ENCODE data around the gene ELMO1. TPM values are rescaled to one million over a fixed set of nuclear protein-coding genes. Genes with fewer than 3 reads are reported as not detected.

Gene ELMO1
- total RNA-seq, 1 donor from 2014 or later, result 151 TPM

DNA sequence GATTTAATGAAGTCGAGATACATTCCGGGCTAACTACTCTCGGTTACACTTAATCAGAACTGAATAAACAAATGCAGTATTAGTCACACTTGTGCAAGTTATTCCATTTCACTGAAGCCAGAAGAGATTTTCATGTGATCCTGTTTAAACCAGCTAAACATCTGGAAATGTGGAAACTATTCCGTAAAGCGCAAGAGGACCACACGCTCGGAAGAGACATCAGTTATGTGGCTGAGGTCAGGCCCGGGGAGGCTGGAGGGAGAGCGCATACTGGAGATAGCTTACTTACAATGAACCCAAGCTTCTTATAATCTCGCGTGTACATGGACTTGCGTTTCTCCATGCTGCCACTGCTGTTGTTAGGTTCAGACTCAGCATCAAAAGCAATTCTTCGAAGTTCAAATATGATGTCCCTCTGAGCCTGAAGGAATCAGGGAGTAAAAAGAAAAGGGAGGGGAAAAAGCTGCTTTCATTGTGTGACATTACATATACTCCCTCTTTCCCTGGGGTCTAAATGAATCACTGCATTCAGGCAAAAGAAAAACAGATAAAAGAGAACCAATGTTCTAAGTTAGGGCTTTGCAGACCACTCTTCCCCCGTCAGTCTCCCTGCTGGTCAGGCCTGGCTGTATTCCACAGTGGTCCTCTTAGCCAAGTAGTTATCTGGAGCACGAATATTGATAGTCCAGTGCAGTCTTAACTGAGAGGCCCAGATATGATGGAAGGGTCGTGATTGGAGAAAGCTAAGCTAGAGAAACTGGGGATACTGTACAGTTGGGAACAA lies 237.4 kb downstream of the ELMO1 start:
- Mint-ChIP-seq H3K9me3 (ENCODE audit: unreplicated experiment) (no peaks in the 10 kb centered on the region), H3K27ac (ENCODE audit: unreplicated experiment) (no peak overlapping the region), H3K4me3 (ENCODE audit: unreplicated experiment) (peak overlapping the region; percentile 18), H3K36me3 (ENCODE audit: low read depth, unreplicated experiment) (peaks cover 66% of the 10 kb centered on the region), H3K27me3 (ENCODE audit: unreplicated experiment) (peaks cover 2% of the 10 kb centered on the region), H3K4me1 (ENCODE audit: unreplicated experiment) (peaks cover 3% of the 10 kb centered on the region)
- DNase-seq (ENCODE audit: low spot score), result no peak
- TF ChIP-seq, protein P1, sequence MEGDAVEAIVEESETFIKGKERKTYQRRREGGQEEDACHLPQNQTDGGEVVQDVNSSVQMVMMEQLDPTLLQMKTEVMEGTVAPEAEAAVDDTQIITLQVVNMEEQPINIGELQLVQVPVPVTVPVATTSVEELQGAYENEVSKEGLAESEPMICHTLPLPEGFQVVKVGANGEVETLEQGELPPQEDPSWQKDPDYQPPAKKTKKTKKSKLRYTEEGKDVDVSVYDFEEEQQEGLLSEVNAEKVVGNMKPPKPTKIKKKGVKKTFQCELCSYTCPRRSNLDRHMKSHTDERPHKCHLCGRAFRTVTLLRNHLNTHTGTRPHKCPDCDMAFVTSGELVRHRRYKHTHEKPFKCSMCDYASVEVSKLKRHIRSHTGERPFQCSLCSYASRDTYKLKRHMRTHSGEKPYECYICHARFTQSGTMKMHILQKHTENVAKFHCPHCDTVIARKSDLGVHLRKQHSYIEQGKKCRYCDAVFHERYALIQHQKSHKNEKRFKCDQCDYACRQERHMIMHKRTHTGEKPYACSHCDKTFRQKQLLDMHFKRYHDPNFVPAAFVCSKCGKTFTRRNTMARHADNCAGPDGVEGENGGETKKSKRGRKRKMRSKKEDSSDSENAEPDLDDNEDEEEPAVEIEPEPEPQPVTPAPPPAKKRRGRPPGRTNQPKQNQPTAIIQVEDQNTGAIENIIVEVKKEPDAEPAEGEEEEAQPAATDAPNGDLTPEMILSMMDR (IDR thresholded peaks at IDR 0.05; ENCODE audit: unreplicated experiment), result no peak

DNA sequence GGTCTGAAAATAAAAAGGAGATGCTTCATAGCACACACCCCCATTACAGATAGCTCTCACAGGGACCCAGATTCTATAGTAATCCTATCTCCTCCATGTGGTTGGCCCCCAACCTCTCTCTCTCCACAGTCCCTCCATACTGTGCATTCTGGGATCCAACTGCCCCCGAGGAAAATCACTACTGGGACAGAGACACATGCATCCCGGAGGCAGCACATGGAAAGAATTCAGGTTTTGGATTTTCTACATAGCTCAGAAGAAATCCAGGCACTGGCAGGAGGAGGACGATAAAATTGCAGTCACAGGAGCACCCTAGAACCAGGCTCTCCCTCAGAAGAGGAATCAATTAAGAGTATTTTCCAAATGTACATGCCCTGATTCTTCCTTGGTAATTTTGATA lies 239.5 kb downstream of the ELMO1 start:
- no peak overlapping the region for H3K27ac Mint-ChIP-seq (ENCODE audit: unreplicated experiment)
- peaks cover 63% of the 10 kb centered on the region for H3K36me3 Mint-ChIP-seq (ENCODE audit: low read depth, unreplicated experiment)
- no peak for DNase-seq (ENCODE audit: low spot score)
- H3K9me3 Mint-ChIP-seq (ENCODE audit: unreplicated experiment), result no peaks in the 10 kb centered on the region
- TF ChIP-seq, protein P1 (IDR thresholded peaks at IDR 0.05; ENCODE audit: unreplicated experiment), result no peak
- H3K4me3 Mint-ChIP-seq (ENCODE audit: unreplicated experiment), result no peak overlapping the region
- no peaks in the 10 kb centered on the region for H3K27me3 Mint-ChIP-seq (ENCODE audit: unreplicated experiment)
- H3K4me1 Mint-ChIP-seq (ENCODE audit: unreplicated experiment), result no peaks in the 10 kb centered on the region

DNA sequence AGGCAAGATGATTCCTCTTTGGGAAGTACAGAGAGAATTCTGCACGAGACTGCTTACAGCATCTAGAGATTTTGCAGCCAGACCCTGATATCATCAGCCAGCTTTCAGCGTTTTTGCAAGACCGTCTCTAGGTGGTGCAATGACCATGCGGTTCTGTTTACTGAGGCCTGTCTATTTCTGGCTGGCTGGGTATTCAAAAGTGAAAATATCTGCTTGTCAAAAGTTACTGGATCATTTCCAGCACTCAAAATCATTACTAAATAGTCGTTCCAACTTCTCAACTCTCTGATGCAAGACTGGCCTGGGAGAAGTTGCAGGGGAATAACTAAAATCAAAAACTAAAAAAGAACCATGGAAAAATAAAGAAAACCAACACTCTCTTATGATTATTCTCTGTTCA lies 240.1 kb downstream of the ELMO1 start:
- TF ChIP-seq, protein P1 (IDR thresholded peaks at IDR 0.05; ENCODE audit: unreplicated experiment), result no peak
- no peaks in the 10 kb centered on the region for H3K9me3 Mint-ChIP-seq (ENCODE audit: unreplicated experiment)
- DNase-seq (ENCODE audit: low spot score), result no peak
- no peaks in the 10 kb centered on the region for H3K27me3 Mint-ChIP-seq (ENCODE audit: unreplicated experiment)
- peaks cover 69% of the 10 kb centered on the region for H3K36me3 Mint-ChIP-seq (ENCODE audit: low read depth, unreplicated experiment)
- no peak overlapping the region for H3K27ac Mint-ChIP-seq (ENCODE audit: unreplicated experiment)
- no peaks in the 10 kb centered on the region for H3K4me1 Mint-ChIP-seq (ENCODE audit: unreplicated experiment)
- H3K4me3 Mint-ChIP-seq (ENCODE audit: unreplicated experiment), result no peak overlapping the region

DNA sequence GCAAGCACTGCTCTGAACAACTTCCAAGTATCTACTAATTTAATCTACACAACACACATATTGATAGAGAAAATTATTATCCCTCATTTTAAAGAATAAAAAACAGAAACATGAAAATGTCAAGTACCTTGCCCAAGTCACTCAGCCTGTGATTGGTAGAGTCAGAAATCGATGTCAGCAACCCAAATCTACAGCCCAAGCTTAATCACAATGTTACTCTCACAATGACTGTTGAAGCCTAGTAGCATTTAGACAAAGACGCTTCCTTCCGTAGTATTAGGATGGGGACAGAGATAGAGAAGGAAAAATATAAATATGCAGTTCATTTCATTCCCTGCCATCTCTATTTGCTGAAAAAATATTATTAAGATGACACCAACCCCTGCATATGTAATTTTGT lies 242.5 kb downstream of the ELMO1 start:
- no peak for DNase-seq (ENCODE audit: low spot score)
- Mint-ChIP-seq H3K36me3 (ENCODE audit: low read depth, unreplicated experiment) (peaks cover 58% of the 10 kb centered on the region), H3K27me3 (ENCODE audit: unreplicated experiment) (peaks cover 3% of the 10 kb centered on the region), H3K4me3 (ENCODE audit: unreplicated experiment) (no peak overlapping the region), H3K4me1 (ENCODE audit: unreplicated experiment) (no peaks in the 10 kb centered on the region), H3K27ac (ENCODE audit: unreplicated experiment) (no peak overlapping the region), H3K9me3 (ENCODE audit: unreplicated experiment) (no peaks in the 10 kb centered on the region)
- TF ChIP-seq, protein P1 (IDR thresholded peaks at IDR 0.05; ENCODE audit: unreplicated experiment), result no peak

DNA sequence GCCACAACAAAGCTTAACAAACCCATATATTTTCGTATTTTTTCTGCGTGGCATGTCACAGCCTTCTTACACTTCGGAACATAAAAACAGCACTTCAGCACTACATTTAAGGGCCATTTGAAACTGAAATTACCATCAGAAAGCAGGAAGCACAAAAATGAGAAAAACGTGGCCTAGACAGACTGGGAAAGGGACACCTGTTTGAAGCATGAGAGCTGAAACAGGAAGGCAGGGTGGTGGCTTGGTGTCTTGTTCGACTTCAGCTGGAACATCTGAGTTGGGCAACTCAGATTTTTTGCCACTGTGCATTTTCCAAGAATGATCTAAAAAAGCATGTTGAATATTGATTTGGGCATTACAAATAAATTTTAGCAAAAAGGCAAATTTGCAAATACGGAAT lies 243.2 kb downstream of the ELMO1 start:
- H3K27me3 Mint-ChIP-seq (ENCODE audit: unreplicated experiment), result peaks cover 3% of the 10 kb centered on the region
- no peak overlapping the region for H3K4me3 Mint-ChIP-seq (ENCODE audit: unreplicated experiment)
- TF ChIP-seq, protein P1 (IDR thresholded peaks at IDR 0.05; ENCODE audit: unreplicated experiment), result no peak
- no peaks in the 10 kb centered on the region for H3K9me3 Mint-ChIP-seq (ENCODE audit: unreplicated experiment)
- H3K27ac Mint-ChIP-seq (ENCODE audit: unreplicated experiment), result no peak overlapping the region
- no peak for DNase-seq (ENCODE audit: low spot score)
- H3K4me1 Mint-ChIP-seq (ENCODE audit: unreplicated experiment), result no peaks in the 10 kb centered on the region
- peaks cover 55% of the 10 kb centered on the region for H3K36me3 Mint-ChIP-seq (ENCODE audit: low read depth, unreplicated experiment)

All from endothelial cell (in vitro differentiated cells).